H9 (cell line): ENCODE measurements around the gene KCNIP4. TPM values are rescaled to one million over a fixed set of nuclear protein-coding genes. Genes with fewer than 3 reads are reported as not detected.

Experiments
- DNase-seq: peaks from one replicate; pipeline ENCODE4 v3.0.0-alpha.2; 2017
- H2AFZ ChIP-seq: one replicate; pipeline ENCODE4 v1.6.1; 2013; ENCODE audit warnings: mild to moderate bottlenecking, low read length, control low read depth, moderate library complexity
- H2AK5ac ChIP-seq: 2 replicates; pipeline ENCODE4 v1.6.1; 2013; ENCODE audit warnings: low read length, control low read depth, mixed read lengths; ENCODE audit not compliant: insufficient read length
- H2BK120ac ChIP-seq: one replicate; pipeline ENCODE4 v1.6.1; 2013; ENCODE audit warnings: low read depth, mild to moderate bottlenecking, low read length, control low read depth, inconsistent platforms; ENCODE audit not compliant: poor library complexity, severe bottlenecking
- H2BK12ac ChIP-seq: 2 replicates; pipeline ENCODE4 v1.6.1; 2013; ENCODE audit warnings: low read length, control low read depth, mixed read lengths, low read depth; ENCODE audit not compliant: insufficient read length
- H2BK15ac ChIP-seq: 2 replicates; pipeline ENCODE4 v1.6.1; 2013; ENCODE audit warnings: low read depth, low read length, control low read depth
- H2BK20ac ChIP-seq: one replicate; pipeline ENCODE4 v1.6.1; 2013; ENCODE audit warnings: low read depth, mild to moderate bottlenecking, low read length, control low read depth, inconsistent platforms; ENCODE audit not compliant: poor library complexity, severe bottlenecking
- H2BK5ac ChIP-seq: 2 replicates; pipeline ENCODE4 v1.6.1; 2013; ENCODE audit warnings: low read length, control low read depth, mixed read lengths; ENCODE audit not compliant: insufficient read length
- H3K14ac ChIP-seq: 2 replicates; pipeline ENCODE4 v1.6.1; 2013; ENCODE audit warnings: low read length, control low read depth; ENCODE audit not compliant: insufficient read depth
- H3K18ac ChIP-seq: 2 replicates; pipeline ENCODE4 v1.6.1; 2013; ENCODE audit warnings: low read depth, mild to moderate bottlenecking, mixed read lengths, low read length, control low read depth; ENCODE audit not compliant: insufficient read length
- H3K23ac ChIP-seq: 2 replicates; pipeline ENCODE4 v1.6.1; 2013; ENCODE audit warnings: low read length, control low read depth, mixed read lengths, low read depth; ENCODE audit not compliant: insufficient read length
- H3K23me2 ChIP-seq: 2 replicates; pipeline ENCODE4 v1.6.1; 2013; ENCODE audit warnings: low read depth, mild to moderate bottlenecking, mixed read lengths, low read length, control low read depth; ENCODE audit not compliant: insufficient read length, poor library complexity, severe bottlenecking
- H3K27ac ChIP-seq: 2 replicates; pipeline ENCODE4 v1.5.1; 2013; ENCODE audit warnings: low read length, control low read depth, mixed read lengths, low read depth; ENCODE audit not compliant: insufficient read length
- H3K27me3 ChIP-seq: 2 replicates; pipeline ENCODE4 v1.6.1; 2013; ENCODE audit warnings: low read length, control low read depth, inconsistent platforms; ENCODE audit not compliant: insufficient read depth
- H3K4ac ChIP-seq: 2 replicates; pipeline ENCODE4 v1.6.1; 2013; ENCODE audit warnings: low read depth, mild to moderate bottlenecking, control low read depth, inconsistent platforms, low read length, moderate library complexity
- H3K4me1 ChIP-seq: 2 replicates; pipeline ENCODE4 v1.6.1; 2013; ENCODE audit warnings: low read length, control low read depth, inconsistent platforms; ENCODE audit not compliant: insufficient read depth
- H3K4me2 ChIP-seq: 2 replicates; pipeline ENCODE4 v1.6.1; 2013; ENCODE audit warnings: low read length, control low read depth, mixed read lengths; ENCODE audit not compliant: insufficient read length, insufficient read depth
- H3K56ac ChIP-seq: 2 replicates; pipeline ENCODE4 v1.6.1; 2013; ENCODE audit warnings: low read depth, mild to moderate bottlenecking, mixed read lengths, low read length, control low read depth; ENCODE audit not compliant: insufficient read length
- H3K79me1 ChIP-seq: 2 replicates; pipeline ENCODE4 v1.6.1; 2013; ENCODE audit warnings: low read depth, mild to moderate bottlenecking, moderate library complexity, low read length, control low read depth, inconsistent platforms; ENCODE audit not compliant: insufficient read depth, poor library complexity, severe bottlenecking
- H3K79me2 ChIP-seq: 2 replicates; pipeline ENCODE4 v1.6.1; 2013; ENCODE audit warnings: low read length, control low read depth, inconsistent platforms; ENCODE audit not compliant: insufficient read depth
- H3K9ac ChIP-seq: 2 replicates; pipeline ENCODE4 v1.6.1; 2013; ENCODE audit warnings: low read length, control low read depth, mixed read lengths; ENCODE audit not compliant: insufficient read length; ENCODE audit errors: extremely low read depth
- H3K9me3 ChIP-seq: one replicate; pipeline ENCODE4 v1.6.1; 2013; ENCODE audit warnings: low read depth, low read length, inconsistent platforms; ENCODE audit not compliant: control insufficient read depth
- H3T11ph ChIP-seq: one replicate; pipeline ENCODE4 v1.6.1; 2013; ENCODE audit warnings: mild to moderate bottlenecking, low read length, control low read depth, inconsistent platforms
- H4K20me1 ChIP-seq: one replicate; pipeline ENCODE4 v1.6.1; 2013; ENCODE audit not compliant: control insufficient read depth, insufficient read length, insufficient read depth
- H4K5ac ChIP-seq: 2 replicates; pipeline ENCODE4 v1.6.1; 2013; ENCODE audit warnings: low read depth, mild to moderate bottlenecking, mixed read lengths, low read length, control low read depth; ENCODE audit not compliant: insufficient read length
- H4K8ac ChIP-seq: replicated peaks from 2 replicates; pipeline ENCODE4 v1.6.1; 2013; ENCODE audit warnings: low read length, control low read depth, mixed read lengths, low read depth; ENCODE audit not compliant: insufficient read length
- H4K91ac ChIP-seq: 2 replicates; pipeline ENCODE4 v1.6.1; 2013; ENCODE audit warnings: low read depth, mild to moderate bottlenecking, moderate library complexity, mixed read lengths, low read length, control low read depth; ENCODE audit not compliant: insufficient read length
- H3K27ac Mint-ChIP-seq, 3 experiments: 2 replicates in 2 of 3; 3 replicates in 1 of 3; pipeline ENCODE4 v1.8.0; 2020 to 2021; ENCODE audit warnings: mixed read lengths in 3 of 3, mild to moderate bottlenecking in 1 of 3, moderate library complexity in 1 of 3
- H3K27me3 Mint-ChIP-seq: 2 replicates; pipeline ENCODE4 v1.8.0; 2021; ENCODE audit warnings: low read depth, mild to moderate bottlenecking, moderate library complexity, mixed read lengths
- H3K36me3 Mint-ChIP-seq, 3 experiments: 2 replicates in 2 of 3; 3 replicates in 1 of 3; pipeline ENCODE4 v1.8.0; 2020 to 2021; ENCODE audit warnings: low read depth in 3 of 3, mixed read lengths in 3 of 3; ENCODE audit not compliant: insufficient read depth in 1 of 3
- H3K4me1 Mint-ChIP-seq, 2 experiments: 2 replicates each; pipeline ENCODE4 v1.8.0; 2020; ENCODE audit warnings: mixed read lengths in 2 of 2
- H3K4me3 Mint-ChIP-seq, 2 experiments: 2 replicates in 1 of 2; 3 replicates in 1 of 2; pipeline ENCODE4 v1.8.0; 2020 to 2021; ENCODE audit warnings: mild to moderate bottlenecking in 2 of 2, mixed read lengths in 2 of 2, moderate library complexity in 1 of 2
- H3K9me3 Mint-ChIP-seq, 2 experiments: 2 replicates in 1 of 2; 3 replicates in 1 of 2; pipeline ENCODE4 v1.8.0; 2020; ENCODE audit warnings: mild to moderate bottlenecking in 2 of 2, mixed read lengths in 2 of 2, moderate library complexity in 1 of 2
- CTCF ChIP-seq: fragments of 200-600 bp; sonication (generic); conservative IDR thresholded peaks from 3 replicates; pipeline ENCODE4 v1.8.0; 2021; ENCODE audit warnings: antibody characterized with exemption, mild to moderate bottlenecking
- WGBS: extraction: QIAGEN DNeasy Blood & Tissue Kit; methylation state at CpG from one replicate; pipeline ENCODE4 v1.1.7; 2013; ENCODE audit warnings: missing lambda C conversion rate, low lambda C conversion rate, mixed read lengths; ENCODE audit not compliant: insufficient read length; ENCODE audit errors: extremely low coverage; 5-methylcytosine and 5-hydroxymethylcytosine counted together
- total RNA-seq: library from RNA; stranded (reverse); gene quantifications from 2 replicates; pipeline ENCODE4 v1.2.1, GENCODE V29; 2021

The KCNIP4 gene
- total RNA-seq, 1 experiment from 2014 or later = not detected

DNA sequence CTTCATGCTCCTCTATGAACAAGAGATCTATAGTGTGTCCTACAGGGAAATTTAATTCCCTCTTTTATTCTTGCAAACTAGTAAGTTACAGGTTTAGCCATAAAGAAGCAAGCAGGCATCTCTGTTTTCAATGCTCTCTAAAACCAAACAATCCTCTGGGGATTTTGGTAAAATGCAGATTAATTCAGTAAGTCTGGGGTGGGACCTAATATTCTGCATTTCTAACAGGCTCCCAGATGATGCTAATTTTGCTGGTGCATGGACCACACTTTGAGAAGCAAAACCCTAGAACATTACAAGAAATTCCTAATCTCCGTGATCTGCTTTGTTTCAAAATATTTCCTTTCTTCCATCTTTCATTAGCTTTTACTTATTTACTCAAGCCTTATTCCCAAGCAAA, 903.5 kb downstream of the KCNIP4 start:
- DNase-seq = no peak
- Histone ChIP-seq H3K9me3 (no peaks in the 10 kb centered on the region), H3K18ac (no peak overlapping the region), H2AFZ (no peak overlapping the region), H3K14ac (no peak overlapping the region), H4K5ac (no peak overlapping the region), H3K23me2 (no peaks in the 10 kb centered on the region), H4K20me1 (no peaks in the 10 kb centered on the region), H3K79me1 (no peaks in the 10 kb centered on the region), H3K27me3 (no peaks in the 10 kb centered on the region), H2BK120ac (no peak overlapping the region), H3T11ph (no peak overlapping the region), H3K56ac (no peak overlapping the region), H2BK12ac (no peak overlapping the region), H2BK15ac (no peak overlapping the region), H3K23ac (no peak overlapping the region), H2AK5ac (no peak overlapping the region), H4K8ac (no peak overlapping the region), H3K27ac (no peak overlapping the region), H3K9ac (no peak overlapping the region), H3K4me1 (no peaks in the 10 kb centered on the region), H3K4me2 (no peak overlapping the region), H3K4ac (no peak overlapping the region), H2BK5ac (no peak overlapping the region), H3K79me2 (no peaks in the 10 kb centered on the region), H4K91ac (no peak overlapping the region), H2BK20ac (no peak overlapping the region)
- H3K9me3 Mint-ChIP-seq = no peaks in the 10 kb centered on the region
- WGBS = no CpG with 5 or more reads among the region's 1 CpG
- no peak overlapping the region for H3K27ac Mint-ChIP-seq
- H3K4me1 Mint-ChIP-seq = no peaks in the 10 kb centered on the region
- H3K36me3 Mint-ChIP-seq = no peaks in the 10 kb centered on the region; a peak in 1 of 7 replicates
- H3K4me3 Mint-ChIP-seq = no peak overlapping the region
- no peak for TF ChIP-seq CTCF
- no peaks in the 10 kb centered on the region for H3K27me3 Mint-ChIP-seq
